ENCODE measurements around the gene RNU2-63P. TPM values are rescaled to one million over a fixed set of nuclear protein-coding genes. Genes with fewer than 3 reads are reported as not detected.
"Not testable (repeated sequence)": the region's sequence is repeated elsewhere in the genome, so short reads cannot be mapped to it uniquely, and the experiment has no call there.

The RNU2-63P gene
- total RNA-seq, 1 donor from 2014 or later: not detected

DNA sequence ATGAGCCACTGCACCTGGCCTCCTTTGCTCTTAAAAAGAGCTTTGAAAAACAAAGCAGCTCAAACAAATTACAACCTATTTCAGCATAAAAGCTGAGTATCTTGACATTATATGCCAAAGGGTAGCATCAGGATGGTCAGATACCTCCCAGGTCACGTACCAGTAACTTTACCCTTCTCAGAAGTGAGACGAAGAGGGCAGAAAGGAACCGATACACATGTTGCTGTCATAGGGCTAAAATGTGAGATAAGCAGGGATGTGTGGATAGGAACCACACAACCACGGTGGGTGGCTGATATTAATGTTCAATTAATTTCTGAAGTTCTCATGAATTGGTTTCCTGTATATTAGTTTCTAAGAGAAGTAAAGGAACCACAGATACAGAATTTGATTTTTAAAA lies 12.6 kb upstream of the RNU2-63P start:
- DNase-seq (ENCODE audit: low read depth): no peak

DNA sequence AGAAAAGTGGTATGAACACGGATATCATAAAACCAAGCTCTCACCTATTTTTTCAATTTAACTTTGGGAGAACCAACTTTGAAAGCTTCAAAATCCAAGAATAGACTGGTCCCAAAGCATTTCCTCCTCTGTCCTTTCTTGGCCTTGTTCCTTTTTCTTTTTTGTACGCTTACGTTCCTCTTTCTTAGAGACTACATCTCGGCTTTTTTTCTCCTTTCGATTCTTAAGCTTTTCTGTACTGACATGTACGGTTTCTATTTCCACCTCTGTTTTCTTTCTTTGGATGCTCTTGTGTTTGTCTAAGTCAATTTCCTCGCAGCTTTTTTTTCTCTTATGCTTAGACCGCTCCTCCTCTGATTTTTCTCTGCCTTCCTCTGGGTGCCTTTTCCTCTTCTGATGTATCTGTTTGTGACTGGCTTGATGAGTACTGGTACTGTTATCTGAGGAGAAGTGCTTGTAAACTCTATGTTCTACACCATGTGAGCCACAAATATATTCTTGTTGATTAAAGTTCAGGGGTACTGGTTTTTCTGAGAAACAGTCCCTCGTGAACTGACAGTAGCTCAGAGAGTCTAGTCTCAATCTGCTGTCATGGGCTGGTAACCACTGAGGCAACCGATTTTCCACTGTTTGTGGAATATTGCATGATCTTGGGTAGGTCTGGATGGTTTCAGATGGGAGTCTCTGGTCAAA lies 11.5 kb upstream of the RNU2-63P start:
- no peak for DNase-seq (ENCODE audit: low read depth)

- DNase-seq (ENCODE audit: low read depth): no peak
Measured at GRCh38 chr2:88024509-88024908, 8.2 kb upstream of the RNU2-63P start.

- DNase-seq (ENCODE audit: low read depth): no peak
Measured at GRCh38 chr2:88022669-88022921, 6.2 kb upstream of the RNU2-63P start.

DNA sequence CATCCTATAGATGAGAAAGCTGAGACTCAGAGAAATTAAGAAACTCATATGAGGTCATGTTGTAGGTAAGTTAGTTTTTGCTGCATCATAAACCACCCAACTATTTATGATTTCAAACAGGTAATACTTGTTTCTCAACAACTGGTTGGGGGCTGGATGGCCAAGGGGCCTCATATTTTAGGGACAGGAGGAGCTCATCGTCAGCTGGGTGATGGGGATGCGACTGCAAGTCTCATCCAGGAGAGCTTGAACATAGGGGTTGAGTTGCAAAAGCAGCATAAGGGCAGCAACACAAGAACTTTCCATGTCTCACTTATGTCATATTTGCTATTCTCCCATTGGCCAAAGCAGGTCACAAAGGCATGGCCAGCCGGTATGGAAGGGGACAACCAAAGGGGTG lies 3.6 kb upstream of the RNU2-63P start:
- DNase-seq (ENCODE audit: low read depth): no peak

DNA sequence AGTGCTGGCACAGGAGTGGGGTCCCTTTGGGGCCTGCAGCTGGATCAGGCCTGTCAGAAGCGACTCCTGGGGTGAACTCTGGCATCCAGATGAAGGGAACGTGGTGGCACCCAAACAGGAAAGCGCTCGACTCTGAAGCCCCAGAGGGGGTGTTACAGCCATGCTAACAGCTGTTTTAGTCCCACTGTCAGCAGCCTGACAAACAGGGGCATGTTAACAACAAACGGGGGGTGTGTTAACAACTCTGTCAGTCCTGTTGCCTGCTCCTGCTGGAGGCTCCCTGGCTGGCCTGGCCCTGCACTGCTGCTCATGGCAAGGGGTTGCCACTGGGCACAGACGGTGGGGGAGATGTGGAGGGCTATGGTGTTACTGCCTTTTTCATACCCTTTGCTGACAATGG lies 2.6 kb upstream of the RNU2-63P start:
- DNase-seq (ENCODE audit: low read depth): no peak

DNA sequence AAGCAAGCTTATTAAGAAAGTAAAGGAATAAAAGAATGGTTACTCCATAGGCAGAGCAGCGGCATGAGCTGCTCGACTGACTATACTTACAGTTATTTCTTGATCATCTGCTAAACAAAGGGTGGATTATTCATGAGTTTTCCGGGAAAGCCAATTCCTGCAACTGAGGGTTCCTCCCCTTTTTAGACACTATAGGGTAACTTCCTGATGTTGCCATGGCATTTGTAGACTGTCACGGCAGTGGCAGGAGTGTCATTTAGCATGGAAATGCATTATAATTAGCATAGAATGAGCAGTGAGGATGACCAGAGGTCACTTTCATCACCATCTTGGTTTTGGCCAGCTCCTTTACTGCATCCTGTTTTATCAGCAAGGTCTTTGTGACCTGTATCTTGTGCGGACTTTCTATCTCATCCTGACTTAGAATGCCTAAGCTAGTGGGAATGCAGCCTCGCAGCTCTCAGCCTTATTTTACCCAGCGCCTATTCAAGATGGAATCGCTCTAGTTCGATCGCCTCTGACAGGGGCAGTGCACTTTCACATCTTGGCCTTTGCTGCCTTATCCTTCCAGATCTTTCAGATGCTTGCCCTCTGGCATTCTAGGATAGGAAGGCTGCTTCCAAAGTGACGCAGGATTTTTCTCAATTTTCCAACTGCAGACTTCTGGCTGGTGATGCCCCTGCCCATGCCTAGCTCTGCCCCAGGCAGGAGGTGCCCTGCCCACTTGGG lies 1.9 kb upstream of the RNU2-63P start:
- not testable (repeated sequence) for DNase-seq (ENCODE audit: low read depth)

DNA sequence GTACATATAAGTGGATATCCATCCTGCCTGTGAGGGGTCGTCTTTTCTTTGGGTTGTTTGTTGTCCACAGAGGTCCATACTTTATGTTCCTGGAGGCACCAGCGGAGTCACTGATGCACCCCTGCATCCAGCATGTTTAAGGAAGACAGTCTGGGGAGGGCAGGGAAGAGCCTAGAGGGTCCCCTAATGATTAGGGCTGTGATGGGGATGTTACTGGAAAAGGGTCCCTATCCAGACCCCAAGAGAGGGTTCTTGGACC lies 1.4 kb upstream of the RNU2-63P start:
- DNase-seq (ENCODE audit: low read depth): not testable (repeated sequence)

- DNase-seq (ENCODE audit: low read depth): peak; percentile 43
Measured at GRCh38 chr2:88016960-88017779, 823 bp upstream of the RNU2-63P start.

DNA sequence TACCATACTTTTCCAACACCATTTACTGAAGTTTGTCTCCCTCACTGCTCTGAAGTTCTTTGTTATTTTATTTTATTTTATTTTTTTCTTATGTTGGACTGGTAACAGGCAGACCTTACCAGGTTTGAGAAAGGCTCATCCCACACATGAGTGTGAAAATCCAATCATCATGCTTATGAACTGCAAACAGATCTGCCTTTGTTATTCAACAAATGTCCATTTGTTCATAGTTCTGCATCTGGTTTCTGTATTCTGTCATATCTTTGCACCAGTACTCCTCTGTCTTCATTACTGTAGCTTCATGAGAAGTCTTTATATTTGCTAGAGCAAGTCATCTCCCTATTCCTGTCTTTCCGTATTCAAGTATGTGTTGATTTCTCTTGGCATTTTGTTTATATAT lies 5.3 kb downstream of the RNU2-63P start:
- no peak for DNase-seq (ENCODE audit: low read depth)

GRCh38 chr2:88010136-88010535 lies 6.2 kb downstream of the RNU2-63P start:
- DNase-seq (ENCODE audit: low read depth): no peak

DNA sequence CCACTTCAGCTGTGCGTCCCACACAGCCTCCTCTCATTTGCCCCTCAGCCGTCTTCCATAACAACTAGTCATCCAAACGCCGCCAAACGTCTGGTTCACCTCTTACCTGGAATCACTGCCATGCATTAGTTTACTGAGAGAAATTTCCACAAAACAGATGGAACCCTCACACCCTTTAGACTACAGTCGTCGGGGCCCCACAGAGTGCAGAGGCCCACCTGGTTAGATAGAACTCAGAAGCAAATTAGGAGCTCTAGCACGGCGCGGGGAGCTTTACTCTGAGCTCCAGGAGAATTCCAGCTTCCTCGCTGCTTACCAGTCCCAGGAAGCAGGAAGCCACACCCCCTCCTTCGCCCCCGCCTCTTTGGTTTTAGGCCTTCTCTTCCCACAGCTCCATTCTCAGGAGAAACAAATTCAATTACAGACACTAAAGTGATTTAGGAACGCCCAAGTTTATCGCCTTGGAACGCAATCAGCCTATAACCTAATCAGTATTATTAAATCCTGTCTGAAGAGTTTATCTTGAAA lies 9.4 kb downstream of the RNU2-63P start:
- no peak for DNase-seq (ENCODE audit: low read depth)

DNA sequence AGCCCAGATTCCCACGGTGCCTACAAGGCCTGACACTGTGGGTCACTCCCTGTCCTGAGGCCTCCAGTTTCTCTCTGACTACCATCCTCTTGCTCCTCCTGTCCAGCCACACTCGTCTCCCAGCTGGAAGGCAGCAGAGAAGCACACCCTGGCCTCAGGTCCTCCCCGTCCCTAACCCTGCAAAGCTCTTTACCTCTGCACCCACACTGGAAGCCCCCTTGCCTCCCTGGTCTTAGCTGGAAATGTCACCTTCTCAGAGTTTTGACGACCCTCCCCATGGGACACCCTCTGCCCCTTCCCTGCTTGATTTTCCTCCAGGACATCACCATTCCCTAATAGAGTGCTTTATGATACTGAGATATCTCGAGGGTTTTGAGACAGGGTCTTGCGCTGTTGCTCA lies 10.6 kb downstream of the RNU2-63P start:
- no peak for DNase-seq (ENCODE audit: low read depth)

GRCh38 chr2:88003074-88003755 lies 13.1 kb downstream of the RNU2-63P start:
- DNase-seq (ENCODE audit: low read depth): no peak

DNA sequence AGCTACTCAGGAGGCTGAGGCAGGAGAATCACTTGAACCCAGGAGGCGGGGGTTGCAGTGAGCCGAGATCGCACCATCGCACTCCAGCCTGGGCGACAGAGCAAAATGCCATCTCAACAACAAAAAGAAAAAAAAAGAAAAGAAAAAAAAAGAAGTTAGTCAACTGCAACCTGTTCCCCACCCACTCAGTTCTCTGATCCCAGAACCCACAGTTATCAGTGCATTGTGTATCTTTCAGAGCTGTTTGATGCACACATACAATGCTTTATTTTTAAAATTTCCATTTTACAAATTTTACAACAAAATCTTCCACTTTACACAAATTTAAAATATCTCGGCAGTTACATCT lies 14.0 kb downstream of the RNU2-63P start:
- no peak for DNase-seq (ENCODE audit: low read depth)

GRCh38 chr2:88000474-88000873 lies 15.9 kb downstream of the RNU2-63P start:
- DNase-seq (ENCODE audit: low read depth): not testable (repeated sequence)

GRCh38 chr2:87996570-87996969 lies 19.8 kb downstream of the RNU2-63P start:
- no peak for DNase-seq (ENCODE audit: low read depth)

DNA sequence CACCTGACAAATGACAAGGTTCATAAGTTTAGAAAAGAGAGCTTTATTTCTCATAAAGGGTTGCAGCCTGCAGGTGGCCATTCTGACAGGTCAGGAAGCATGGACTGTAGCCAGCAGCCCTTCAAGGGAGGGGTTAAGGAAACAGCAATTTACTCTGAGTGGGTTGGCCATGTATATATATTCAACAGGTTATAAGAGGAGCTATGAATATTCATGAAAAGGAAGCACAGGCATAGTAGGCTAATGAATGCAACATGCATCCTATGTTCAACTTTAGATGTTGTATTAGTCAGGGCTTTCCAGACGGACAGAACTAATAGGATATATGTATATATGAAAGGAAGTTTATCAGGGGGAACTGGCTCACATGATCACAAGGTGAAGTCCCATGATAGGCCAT lies 20.6 kb downstream of the RNU2-63P start:
- no peak for DNase-seq (ENCODE audit: low read depth)

DNA sequence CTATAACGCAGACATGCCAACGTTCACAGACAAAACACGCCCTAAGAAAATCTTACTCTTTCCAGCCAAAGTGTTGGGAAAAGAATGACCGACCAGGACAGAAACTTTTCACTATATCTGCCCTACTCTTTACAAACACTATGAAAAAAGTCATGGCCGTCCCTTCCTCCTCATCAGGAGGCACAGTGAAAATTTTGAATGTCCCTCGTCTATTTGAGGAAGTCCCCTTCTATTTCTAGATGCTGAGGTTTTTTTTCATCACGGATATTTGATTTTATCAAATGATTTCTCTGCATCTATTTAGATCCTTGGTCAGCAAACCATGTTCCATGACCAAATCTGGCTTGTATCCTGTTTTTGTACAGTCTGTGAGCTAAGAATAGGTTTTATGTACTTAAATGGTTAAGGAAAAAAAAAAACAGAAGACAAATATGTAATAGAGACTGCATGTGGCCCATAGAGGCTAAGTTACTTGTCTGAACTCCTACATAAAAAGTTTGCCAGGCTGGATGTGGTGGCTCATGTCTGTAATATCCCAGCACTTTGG lies 22.0 kb downstream of the RNU2-63P start:
- not testable (repeated sequence) for DNase-seq (ENCODE audit: low read depth)

GRCh38 chr2:87992569-87992968 lies 23.8 kb downstream of the RNU2-63P start:
- not testable (repeated sequence) for DNase-seq (ENCODE audit: low read depth)

- not testable (repeated sequence) for DNase-seq (ENCODE audit: low read depth)
Measured at GRCh38 chr2:87987473-87987872, 28.9 kb downstream of the RNU2-63P start.

DNA sequence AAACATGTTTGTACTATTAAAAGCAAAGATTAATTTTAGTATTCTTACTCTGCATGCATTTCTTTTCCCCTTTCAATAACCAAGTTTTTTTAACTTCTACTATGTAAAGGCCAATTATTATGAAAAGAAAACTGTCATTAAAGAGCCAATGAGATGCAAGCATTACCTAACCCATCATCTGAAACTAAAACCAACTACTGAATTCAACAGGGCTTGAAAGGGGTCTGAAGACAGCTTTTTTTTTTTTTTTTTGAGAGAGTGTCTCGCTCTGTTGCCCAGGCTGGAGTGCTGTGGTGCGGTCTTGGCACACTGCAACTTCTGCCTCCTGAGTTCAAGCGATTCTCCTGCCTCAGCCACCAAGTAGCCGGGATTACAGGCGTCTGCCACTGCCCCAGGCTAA lies 30.4 kb downstream of the RNU2-63P start:
- DNase-seq (ENCODE audit: low read depth): not testable (repeated sequence)

Data from renal cortical epithelial cell (primary cell).